GM12872 (cell line): ENCODE measurements around the gene C1orf21.
A peak's percentile ranks its signal among the peaks of the same experiment; 100 is the strongest.

Source experiments
- TF ChIP-seq, protein P1 (sequence below): IDR thresholded peaks from 3 replicates; pipeline ENCODE4 v1.5.1; 2011; ENCODE audit warnings: low read depth, mild to moderate bottlenecking, low read length, moderate library complexity; ENCODE audit not compliant: insufficient read depth

The C1orf21 gene

DNA sequence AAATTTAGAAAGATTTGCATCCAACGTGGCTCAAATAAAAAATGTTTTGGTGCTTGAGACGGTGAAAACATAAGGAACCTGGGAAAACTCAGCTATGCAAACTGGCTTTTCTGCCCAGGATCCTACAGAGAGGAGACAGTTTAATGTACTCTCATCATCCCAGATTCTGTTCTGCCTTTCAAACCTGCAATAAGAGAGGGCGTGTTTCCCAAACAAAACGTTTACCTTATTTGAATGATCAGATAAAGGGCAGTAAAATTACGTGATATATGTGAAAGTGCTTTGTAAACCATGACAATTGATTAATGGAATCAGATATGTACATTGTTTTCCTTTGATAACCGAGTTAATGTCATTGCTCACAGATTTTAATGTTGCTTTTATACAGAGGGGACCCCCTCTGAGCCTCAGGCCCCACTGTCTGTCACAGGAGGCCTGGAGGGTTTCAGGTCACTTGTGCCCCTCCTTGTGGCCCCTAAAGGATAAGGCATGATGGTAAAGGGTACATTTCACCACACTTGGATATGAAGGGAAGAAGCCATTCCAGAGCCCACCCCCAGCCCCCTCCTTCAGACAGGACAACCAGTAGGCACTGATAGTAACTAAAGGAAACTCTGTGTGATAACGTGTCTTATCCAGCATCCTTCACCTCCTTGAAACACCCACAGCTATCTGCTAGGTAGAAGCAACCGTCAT lies 210.3 kb downstream of the C1orf21 start:
- TF ChIP-seq, protein P1, sequence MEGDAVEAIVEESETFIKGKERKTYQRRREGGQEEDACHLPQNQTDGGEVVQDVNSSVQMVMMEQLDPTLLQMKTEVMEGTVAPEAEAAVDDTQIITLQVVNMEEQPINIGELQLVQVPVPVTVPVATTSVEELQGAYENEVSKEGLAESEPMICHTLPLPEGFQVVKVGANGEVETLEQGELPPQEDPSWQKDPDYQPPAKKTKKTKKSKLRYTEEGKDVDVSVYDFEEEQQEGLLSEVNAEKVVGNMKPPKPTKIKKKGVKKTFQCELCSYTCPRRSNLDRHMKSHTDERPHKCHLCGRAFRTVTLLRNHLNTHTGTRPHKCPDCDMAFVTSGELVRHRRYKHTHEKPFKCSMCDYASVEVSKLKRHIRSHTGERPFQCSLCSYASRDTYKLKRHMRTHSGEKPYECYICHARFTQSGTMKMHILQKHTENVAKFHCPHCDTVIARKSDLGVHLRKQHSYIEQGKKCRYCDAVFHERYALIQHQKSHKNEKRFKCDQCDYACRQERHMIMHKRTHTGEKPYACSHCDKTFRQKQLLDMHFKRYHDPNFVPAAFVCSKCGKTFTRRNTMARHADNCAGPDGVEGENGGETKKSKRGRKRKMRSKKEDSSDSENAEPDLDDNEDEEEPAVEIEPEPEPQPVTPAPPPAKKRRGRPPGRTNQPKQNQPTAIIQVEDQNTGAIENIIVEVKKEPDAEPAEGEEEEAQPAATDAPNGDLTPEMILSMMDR: 0 out of 3 replicates have a peak, but pooled peaks have one; percentile 19

DNA sequence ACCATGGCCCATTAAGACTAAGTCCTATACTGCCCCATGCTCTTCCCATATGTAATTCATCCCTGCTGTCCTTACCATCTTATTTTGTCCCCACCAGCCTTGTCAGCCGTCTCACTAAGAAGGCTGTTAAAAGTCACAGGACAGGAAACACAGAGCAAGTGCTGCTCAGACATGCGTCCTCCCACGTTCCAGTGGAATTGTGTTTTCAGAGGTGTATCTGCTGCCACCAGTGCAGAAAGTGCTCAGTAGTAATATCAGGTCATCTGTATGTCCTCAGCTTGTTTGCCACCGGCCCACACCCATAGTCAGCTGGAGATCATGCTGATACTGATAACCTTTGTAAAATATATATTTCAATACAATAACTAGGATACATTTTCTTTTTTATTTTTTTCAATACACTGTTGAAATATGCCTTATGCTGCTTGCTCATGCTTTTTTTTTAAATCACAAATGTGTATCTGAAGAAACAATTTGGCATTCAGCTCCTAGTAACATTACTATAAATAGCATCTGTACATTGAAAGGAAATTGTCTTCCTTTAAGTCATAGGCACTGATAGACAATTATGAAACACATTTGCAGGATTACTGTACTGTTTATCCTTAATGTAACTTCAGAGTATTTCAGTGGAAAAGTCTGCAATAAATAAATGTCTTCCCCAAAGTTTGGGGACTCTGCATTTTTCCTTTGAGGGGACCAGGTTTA lies 211.0 kb downstream of the C1orf21 start:
- TF ChIP-seq, protein P1: no peak

DNA sequence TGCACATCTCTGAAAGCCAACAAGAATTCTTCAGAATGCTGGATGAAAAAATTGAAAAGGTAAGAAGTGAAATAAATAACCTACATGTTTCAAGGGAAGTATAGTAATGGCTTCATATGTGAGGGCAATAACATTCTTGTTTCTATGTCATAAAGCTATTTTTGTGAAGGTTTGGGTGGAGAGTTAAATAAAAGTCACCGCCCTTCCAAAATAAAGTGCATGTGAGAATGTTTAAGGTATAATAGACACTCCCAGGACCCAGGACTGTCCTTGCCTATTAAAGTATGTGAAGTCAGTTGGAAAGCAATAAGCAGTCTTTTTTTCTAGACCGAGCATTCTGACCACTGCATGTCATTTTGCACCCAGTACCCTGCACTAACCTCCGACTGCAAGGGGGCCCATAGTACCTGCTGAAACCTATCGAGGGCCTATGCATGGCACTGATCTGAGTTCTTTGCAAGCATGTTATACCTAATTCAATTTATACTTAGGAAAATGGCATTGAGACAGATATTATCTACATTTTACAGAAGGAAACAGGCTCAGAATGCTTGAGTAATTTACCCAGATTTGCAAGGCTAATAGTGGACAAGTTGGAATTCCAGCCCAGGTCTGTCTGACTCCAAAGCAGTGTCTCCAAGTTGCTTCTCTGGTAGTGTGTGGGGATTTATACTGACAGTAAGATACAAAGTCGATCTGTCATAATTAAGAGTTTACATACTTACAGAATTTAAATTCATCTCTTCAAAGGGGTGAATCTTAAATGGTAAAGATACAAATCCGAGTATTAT lies 211.8 kb downstream of the C1orf21 start:
- TF ChIP-seq, protein P1: no peak

DNA sequence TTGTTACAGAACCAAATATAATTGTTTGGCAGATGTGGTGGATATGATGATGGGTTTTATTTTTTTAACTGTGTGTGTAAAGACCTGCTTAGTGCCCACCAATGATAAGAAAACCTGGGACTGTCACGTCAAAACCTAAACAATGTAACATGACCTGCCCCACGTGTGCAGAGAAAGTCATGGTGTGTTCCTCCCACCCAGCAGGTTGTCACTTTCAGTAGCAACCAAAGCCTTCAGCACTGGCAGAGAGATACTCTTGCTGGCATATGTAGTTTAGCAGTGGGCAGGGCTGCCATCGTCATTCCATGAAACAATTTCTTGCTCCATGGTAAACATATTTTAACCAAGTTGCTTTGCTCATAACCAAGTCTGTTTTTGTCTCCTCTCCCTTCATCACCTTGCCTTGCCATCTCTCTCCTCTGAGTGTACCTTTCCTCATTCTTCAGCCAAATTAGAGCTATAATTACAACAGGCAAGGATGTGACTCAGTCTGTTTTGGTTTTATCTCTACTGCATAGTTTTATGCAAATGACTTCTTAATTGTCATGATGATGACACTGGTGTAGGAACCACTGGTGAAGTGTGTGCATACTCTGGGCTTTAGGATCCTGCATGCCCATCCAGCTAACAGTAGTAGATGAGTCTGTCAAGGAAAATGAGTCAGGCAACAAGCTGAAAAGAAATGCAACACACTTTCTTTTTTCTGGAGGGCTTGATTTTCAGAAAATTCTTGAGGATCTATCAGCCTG lies 217.5 kb downstream of the C1orf21 start:
- TF ChIP-seq, protein P1: no peak

DNA sequence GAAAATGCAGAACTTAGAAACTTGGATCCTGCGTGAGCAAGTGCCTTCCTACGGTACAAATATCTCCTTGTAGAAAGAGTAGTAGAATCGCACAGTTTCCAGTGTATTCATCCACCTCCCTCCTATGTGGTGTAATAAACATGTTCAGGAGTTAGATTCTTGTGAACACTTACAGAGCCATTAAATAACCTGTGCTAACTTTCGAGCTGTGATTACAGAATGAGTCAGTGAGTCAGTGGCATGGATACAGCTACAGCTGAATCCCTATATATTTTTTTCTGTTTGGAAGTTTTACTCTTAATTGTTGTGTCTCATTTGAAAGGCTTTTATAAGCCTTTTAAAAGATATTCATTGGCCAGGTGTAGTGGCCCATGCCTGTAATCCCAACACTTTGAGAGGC lies 219.1 kb downstream of the C1orf21 start:
- TF ChIP-seq, protein P1: no peak

DNA sequence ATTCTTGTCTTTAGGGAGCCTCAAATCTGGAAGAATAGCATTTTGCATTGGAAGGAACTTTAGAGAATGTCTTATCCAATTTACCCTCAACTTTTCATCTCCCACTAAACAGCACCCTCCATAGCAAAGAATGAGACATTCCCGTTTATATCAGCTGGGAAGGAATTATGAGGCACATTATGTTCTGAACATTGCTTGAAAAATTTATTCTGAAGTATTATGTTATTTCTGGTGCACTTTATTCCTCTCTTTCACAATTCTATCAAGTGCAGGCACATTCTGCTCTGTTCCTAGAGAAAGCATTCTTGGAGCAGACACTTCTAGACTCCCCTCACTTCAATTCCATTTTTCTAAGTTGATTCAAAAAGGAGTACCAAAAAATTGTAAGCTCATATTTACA lies 220.0 kb downstream of the C1orf21 start:
- TF ChIP-seq, protein P1: no peak
